Measurements from ENCODE around the gene MAP3K6.

The MAP3K6 gene

GRCh38 chr1:27355683-27356082 is 11.1 kb downstream of the MAP3K6 start:
- DNase-seq (ENCODE audit: low read depth in 2 of 2) = no peak

- no peak for DNase-seq (ENCODE audit: low read depth in 2 of 2)
Measured at GRCh38 chr1:27353629-27354028, 13.1 kb downstream of the MAP3K6 start.

- no peak for DNase-seq (ENCODE audit: low read depth in 2 of 2)
Measured at GRCh38 chr1:27353166-27353565, 13.6 kb downstream of the MAP3K6 start.

- no peak for DNase-seq (ENCODE audit: low read depth in 2 of 2)
Measured at GRCh38 chr1:27351541-27352107, 15.1 kb downstream of the MAP3K6 start.

GRCh38 chr1:27350663-27351540 is 15.9 kb downstream of the MAP3K6 start:
- no peak for DNase-seq (ENCODE audit: low read depth in 2 of 2)

- DNase-seq (ENCODE audit: low read depth in 2 of 2) = no peak
Measured at GRCh38 chr1:27349784-27350662, 16.7 kb downstream of the MAP3K6 start.

GRCh38 chr1:27348861-27349783 is 17.6 kb downstream of the MAP3K6 start:
- DNase-seq (ENCODE audit: low read depth in 2 of 2) = no peak

GRCh38 chr1:27346991-27347624 is 19.7 kb downstream of the MAP3K6 start:
- DNase-seq (ENCODE audit: low read depth in 2 of 2) = no peak

GRCh38 chr1:27346357-27346756 is 20.4 kb downstream of the MAP3K6 start:
- DNase-seq (ENCODE audit: low read depth in 2 of 2) = no peak

- DNase-seq (ENCODE audit: low read depth in 2 of 2) = no peak
Measured at GRCh38 chr1:27345272-27345671, 21.5 kb downstream of the MAP3K6 start.

- DNase-seq (ENCODE audit: low read depth in 2 of 2) = no peak
Measured at GRCh38 chr1:27343639-27344025, 23.1 kb downstream of the MAP3K6 start.

- peak; percentile 64 to 78 for DNase-seq (ENCODE audit: low read depth in 2 of 2)
Measured at GRCh38 chr1:27342778-27343638, 23.8 kb downstream of the MAP3K6 start.

GRCh38 chr1:27342391-27342777 is 24.4 kb downstream of the MAP3K6 start:
- no peak for DNase-seq (ENCODE audit: low read depth in 2 of 2)

GRCh38 chr1:27341525-27342252 is 25.1 kb downstream of the MAP3K6 start, which contains the start of gene SYTL1:
TSS of gene SYTL1 (plus strand) at chr1:27342022. CDS start at chr1:27345335, 3,313 bp downstream.
- DNase-seq (ENCODE audit: low read depth in 2 of 2) = peak in 1 of 2 donors; percentile 52

GRCh38 chr1:27339213-27339612 is 27.5 kb downstream of the MAP3K6 start:
- no peak for DNase-seq (ENCODE audit: low read depth in 2 of 2)

- DNase-seq (ENCODE audit: low read depth in 2 of 2) = no peak
Measured at GRCh38 chr1:27338751-27339150, 28.0 kb downstream of the MAP3K6 start.

- DNase-seq (ENCODE audit: low read depth in 2 of 2) = no peak
Measured at GRCh38 chr1:27336756-27337155, 30.0 kb downstream of the MAP3K6 start.

GRCh38 chr1:27335506-27336422 is 31.0 kb downstream of the MAP3K6 start:
- DNase-seq (ENCODE audit: low read depth in 2 of 2) = no peak

All from stimulated activated CD8-positive, alpha-beta memory T cell treated with anti-CD3 and anti-CD28 coated beads, Interleukin-15, amount 100 ng/mL, for 4 hours (primary cell).